ENCODE measurements around the gene TMEM50A. TPM values are rescaled to one million over a fixed set of nuclear protein-coding genes. Genes with fewer than 3 reads are reported as not detected.
A peak's percentile ranks its signal among the peaks of the same experiment; 100 is the strongest.
"Not testable (repeated sequence)": the region's sequence is repeated elsewhere in the genome, so short reads cannot be mapped to it uniquely, and the experiment has no call there.

TMEM50A gene
- total RNA-seq, 2 donors from 2014 or later: 115 to 141 TPM

DNA sequence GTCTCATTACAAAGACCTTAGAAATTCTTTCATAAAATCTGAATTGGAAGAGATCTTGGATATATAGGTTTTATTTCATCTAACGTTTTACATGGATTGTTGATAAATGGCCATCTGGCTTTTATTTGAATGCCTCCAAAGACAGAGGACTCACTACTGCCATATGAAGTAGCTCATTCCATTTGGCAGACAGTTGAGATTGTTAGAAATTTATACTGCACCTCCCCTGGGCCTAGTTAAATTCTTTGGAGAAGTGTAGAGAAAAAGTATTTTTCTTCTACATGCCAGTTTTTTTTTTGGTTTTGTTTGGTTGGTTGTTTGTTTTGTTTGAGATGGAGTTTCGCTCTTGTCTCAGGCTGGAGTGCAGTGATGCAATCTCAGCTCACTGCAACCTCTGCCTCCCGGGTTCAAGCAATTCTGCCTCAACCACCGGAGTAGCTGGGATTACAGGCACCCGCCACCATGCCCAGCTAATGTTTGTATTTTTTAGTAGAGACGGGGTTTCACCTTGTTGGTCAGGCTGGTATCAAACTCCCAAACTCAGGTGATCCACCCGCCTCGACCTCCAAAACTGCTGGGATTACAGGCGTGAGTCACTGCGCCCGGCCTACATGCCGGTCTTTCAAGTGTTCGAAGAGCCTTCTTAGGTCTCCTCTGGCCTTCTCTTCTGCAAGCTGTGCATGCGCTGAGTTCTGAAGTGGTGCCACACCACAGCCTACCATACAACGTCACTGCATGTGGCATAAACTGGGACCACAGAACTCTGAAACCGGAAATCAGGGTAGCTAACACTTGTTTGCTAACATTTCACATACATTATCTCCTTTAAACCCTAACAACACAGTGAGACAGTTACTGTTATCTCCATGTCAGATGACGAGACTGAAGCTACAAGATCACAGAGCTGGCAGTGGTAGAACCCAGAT, 24.8 kb downstream of the TMEM50A start:
- intact Hi-C loops (cut with DNase I, micrococcal nuclease); ATAC-seq; DNase-seq: not testable (repeated sequence)

DNA sequence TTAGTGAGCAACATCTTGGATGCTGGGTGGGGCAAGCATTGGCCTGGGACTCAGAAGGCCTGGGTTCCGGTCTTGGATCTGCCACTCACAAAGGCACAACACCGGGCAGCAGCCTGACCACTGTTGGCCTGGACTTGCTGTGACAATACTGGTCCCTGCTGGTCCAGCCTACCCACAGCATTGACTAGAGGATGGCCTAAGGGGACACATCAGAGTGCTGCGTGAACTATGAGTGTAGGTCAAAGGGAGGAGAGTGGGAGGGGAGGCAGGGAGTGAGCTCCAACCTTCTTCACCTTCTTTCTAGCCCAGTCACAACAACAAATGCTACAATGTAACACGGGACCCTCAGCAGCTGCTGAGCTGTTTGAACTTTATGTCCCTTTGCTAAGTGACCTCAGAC, 31.1 kb downstream of the TMEM50A start:
- ATAC-seq (no peak), DNase-seq (no peak)
- intact Hi-C loops (cut with DNase I, micrococcal nuclease): no loop called here

GRCh38 chr1:25369691-25370271, 31.6 kb downstream of the TMEM50A start:
- DNase-seq; ATAC-seq; intact Hi-C loops (cut with DNase I, micrococcal nuclease): not testable (repeated sequence)

- ATAC-seq; intact Hi-C loops (cut with DNase I, micrococcal nuclease): not testable (repeated sequence)
Measured at GRCh38 chr1:25371757-25372156, 33.6 kb downstream of the TMEM50A start.

DNA sequence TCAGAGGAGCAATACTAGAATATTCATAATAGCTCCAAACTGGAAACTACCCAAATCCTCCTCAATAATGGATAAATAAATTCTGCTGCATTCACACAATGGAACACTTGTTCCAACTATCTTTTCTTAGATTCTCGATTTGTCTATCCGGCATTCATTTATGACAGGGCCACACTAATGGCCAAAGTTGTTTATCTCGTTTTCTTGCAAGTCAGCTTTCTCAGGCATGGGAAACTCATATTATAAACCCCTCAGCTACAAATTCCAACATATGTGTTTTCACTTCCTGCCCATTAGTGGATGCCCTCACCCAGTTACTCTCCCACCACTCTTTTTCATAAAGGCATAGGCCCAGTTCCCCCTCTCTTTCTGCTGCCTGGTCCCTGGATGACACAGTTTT, 40.2 kb downstream of the TMEM50A start:
- DNase-seq; ATAC-seq; intact Hi-C loops (cut with DNase I, micrococcal nuclease): not testable (repeated sequence)

More at GRCh38 chr1:25371757-25372156, 33.6 kb downstream of the TMEM50A start:
- DNase-seq: not testable (repeated sequence)

DNA sequence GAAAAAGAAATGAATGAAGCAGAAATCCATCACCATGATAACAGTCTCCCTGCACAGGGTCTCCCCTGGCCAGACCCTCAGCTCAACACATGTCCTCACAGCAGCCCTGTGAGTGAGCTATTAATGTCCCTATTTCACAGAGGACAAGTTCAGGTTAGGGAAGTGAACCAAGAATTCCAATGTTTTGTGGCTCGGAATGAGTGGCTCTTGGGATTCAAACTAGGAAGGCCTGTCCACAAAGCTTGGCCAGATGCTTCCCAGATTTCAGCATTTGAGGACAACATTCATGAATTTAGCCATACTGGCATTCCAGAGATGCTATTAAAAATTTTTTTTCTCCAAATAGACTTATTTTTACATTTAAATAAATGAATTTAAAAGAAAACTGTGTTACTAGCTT, 44.4 kb downstream of the TMEM50A start:
- intact Hi-C loops (cut with DNase I, micrococcal nuclease): loop anchor here in 1 of 2 donors (10.0 kb wide), 1 partner anchor 62 kb away; no protein-coding TSS in a partner anchor
- ATAC-seq, DNase-seq: not testable (repeated sequence)

GRCh38 chr1:25383090-25383489, 45.0 kb downstream of the TMEM50A start:
- intact Hi-C loops (cut with DNase I, micrococcal nuclease): loop anchor here in 1 of 2 donors (10.0 kb wide), 1 partner anchor 62 kb away; no protein-coding TSS in a partner anchor
- not testable (repeated sequence) for DNase-seq, ATAC-seq

- not testable (repeated sequence) for DNase-seq, ATAC-seq
- intact Hi-C loops (cut with DNase I, micrococcal nuclease): loop anchor here in 1 of 2 donors (10.0 kb wide), 1 partner anchor 61 kb away; no protein-coding TSS in a partner anchor
Measured at GRCh38 chr1:25383875-25384274, 45.7 kb downstream of the TMEM50A start.

- ATAC-seq, DNase-seq: not testable (repeated sequence)
- intact Hi-C loops (cut with DNase I, micrococcal nuclease): loop anchor here in 1 of 2 donors (10.0 kb wide), 1 partner anchor 58 kb away; no protein-coding TSS in a partner anchor
Measured at GRCh38 chr1:25387096-25387495, 49.0 kb downstream of the TMEM50A start.

- DNase-seq, ATAC-seq: not testable (repeated sequence)
- intact Hi-C loops (cut with DNase I, micrococcal nuclease): loop anchor here in 1 of 2 donors (10.0 kb wide), 1 partner anchor 56 kb away; no protein-coding TSS in a partner anchor
Measured at GRCh38 chr1:25388691-25389090, 50.6 kb downstream of the TMEM50A start.

GRCh38 chr1:25389721-25390120, 51.6 kb downstream of the TMEM50A start:
- intact Hi-C loops (cut with DNase I, micrococcal nuclease): loop anchor here in 1 of 2 donors (10.0 kb wide), 1 partner anchor 55 kb away; no protein-coding TSS in a partner anchor
- not testable (repeated sequence) for ATAC-seq, DNase-seq

- intact Hi-C loops (cut with DNase I, micrococcal nuclease): no loop called here
- DNase-seq: peak in 1 of 2 donors; percentile 6
- peak; percentile 52 for ATAC-seq
Measured at GRCh38 chr1:25392841-25393240, 54.7 kb downstream of the TMEM50A start.

- DNase-seq; intact Hi-C loops (cut with DNase I, micrococcal nuclease); ATAC-seq: not testable (repeated sequence)
Measured at GRCh38 chr1:25397549-25397948, 59.4 kb downstream of the TMEM50A start.

DNA sequence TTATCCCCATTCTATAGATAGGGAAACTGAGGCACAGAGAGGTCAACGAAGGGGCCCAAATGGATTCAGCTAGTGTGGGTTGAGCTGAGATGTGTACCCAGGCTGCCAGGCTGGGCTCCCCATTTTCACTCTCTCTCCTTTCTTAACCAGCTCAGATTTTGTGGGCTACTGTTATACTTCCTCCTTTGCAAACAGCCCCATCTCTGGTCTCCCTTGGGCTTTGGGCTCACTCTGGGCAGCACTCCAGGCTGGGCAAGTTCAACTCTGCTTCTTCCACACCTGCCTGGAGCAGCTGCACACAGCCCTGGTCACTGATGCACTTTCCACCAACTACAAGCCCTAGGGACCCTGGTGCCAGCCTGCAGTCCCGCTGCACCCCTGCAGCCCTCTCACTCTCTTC, 59.9 kb downstream of the TMEM50A start:
- DNase-seq; ATAC-seq; intact Hi-C loops (cut with DNase I, micrococcal nuclease): not testable (repeated sequence)

GRCh38 chr1:25402947-25403803, 65.0 kb downstream of the TMEM50A start:
- not testable (repeated sequence) for DNase-seq
- intact Hi-C loops (cut with DNase I, micrococcal nuclease): loop anchor here in 1 of 2 donors (10.0 kb wide), 1 partner anchor 122 kb away; no protein-coding TSS in a partner anchor
- ATAC-seq: peak; percentile 84

DNA sequence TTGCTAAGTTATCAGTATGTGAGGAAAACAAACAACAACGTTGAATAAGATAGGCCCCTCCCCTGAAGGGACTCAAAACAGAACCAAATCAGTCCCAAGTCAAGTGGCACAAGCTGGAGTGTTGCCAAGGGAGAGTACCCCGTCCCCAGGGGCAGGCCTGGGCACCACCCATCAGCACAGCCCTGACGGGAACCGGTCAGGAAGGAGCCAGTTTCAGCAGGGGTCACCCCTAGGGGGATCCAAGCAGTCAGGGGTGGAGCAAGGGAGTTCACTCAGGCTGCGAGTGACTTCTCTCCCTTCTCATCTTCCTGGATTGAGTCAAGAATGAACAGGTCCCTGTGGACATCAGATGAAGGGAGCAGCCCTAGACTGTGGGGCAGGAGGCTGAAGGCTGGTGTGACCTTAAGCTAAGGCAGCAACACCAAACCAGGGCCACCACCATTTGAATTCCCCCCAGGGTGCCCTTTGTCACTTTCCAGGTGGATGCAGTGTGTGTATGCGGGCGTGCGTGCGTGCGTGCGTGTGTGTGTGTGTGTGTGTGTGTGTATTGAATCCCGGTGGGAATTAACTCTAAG, 67.7 kb downstream of the TMEM50A start:
- ATAC-seq, DNase-seq: not testable (repeated sequence)
- intact Hi-C loops (cut with DNase I, micrococcal nuclease): loop anchor here in 1 of 2 donors (10.0 kb wide), 1 partner anchor 119 kb away; no protein-coding TSS in a partner anchor

DNA sequence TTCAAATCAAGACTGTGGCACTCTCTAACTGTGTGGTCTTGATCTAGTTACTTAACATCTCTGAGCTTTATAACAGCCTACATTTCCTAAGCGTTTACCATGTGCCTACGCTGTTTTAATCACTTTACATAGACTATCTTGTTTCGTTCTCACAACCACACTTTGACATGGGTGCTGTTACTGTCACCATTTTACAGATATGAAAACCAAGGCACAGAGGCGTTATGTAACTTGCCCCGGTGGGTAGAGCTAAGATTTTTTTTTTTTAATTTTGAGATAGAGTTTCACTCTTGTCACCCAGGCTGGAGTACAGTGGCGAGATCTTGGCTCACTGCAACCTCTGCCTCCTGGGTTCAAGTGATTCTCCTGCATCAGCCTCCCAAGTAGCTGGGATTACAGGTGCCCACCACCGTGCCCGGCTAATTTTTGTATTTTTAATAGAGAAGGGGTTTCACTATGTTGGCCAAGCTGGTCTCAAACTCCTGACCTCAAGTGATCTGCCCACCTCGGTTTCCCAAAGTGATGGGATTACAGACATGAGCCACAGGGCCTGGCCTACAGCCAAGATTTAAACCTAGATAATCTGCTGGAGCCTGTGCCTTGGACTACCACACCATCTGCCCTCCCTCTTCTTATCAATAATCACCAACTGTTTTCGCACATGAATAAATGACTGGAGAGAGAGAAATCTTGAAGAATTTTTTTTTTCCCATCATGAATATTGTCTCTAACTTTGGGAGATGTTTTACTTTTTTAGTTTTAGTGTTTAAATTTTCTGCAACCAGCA, 71.7 kb downstream of the TMEM50A start:
- intact Hi-C loops (cut with DNase I, micrococcal nuclease): loop anchor here in 1 of 2 donors (10.0 kb wide), 1 partner anchor 115 kb away; no protein-coding TSS in a partner anchor

More for the DNA sequence above, 71.7 kb downstream of the TMEM50A start:
- DNase-seq, ATAC-seq: not testable (repeated sequence)

All from left colon (tissue), 2 donors.